Daoy (cell line): Measurements from ENCODE around the gene WDFY2. TPM values are rescaled to one million over a fixed set of nuclear protein-coding genes. Genes with fewer than 3 reads are reported as not detected.

ENCODE experiments used
- DNase-seq: peaks from one replicate; pipeline ENCODE4 v3.0.0-alpha.2; 2015; ENCODE audit warnings: low read depth
- total RNA-seq: library from RNA; depleted of rRNA; stranded (reverse); fragments of >200 nt; shearing (Covaris generic); gene quantifications from 2 replicates; pipeline ENCODE4 v1.2.3, GENCODE V29; 2014; rRNA removed

WDFY2 gene
- total RNA-seq, 1 experiment from 2014 or later = 4.5 TPM

- no peak for DNase-seq
Observed at GRCh38 chr13:51816604-51817249, 232.5 kb downstream of the WDFY2 start.

Other genes with a start within 250 kb of the WDFY2 start
- gene SERPINE3, start 244.8 kb upstream of the WDFY2 start, total RNA-seq = not detected in 2 replicates
- gene INTS6, start 131.4 kb upstream of the WDFY2 start, total RNA-seq = 19.1 and 26.3 TPM in 2 replicates
- 0.27 TPM in 1 of 2 replicates, not detected in the other for gene DHRS12, start 219.7 kb downstream of the WDFY2 start, total RNA-seq